ENCODE results near the gene UGT2B7. TPM values are rescaled to one million over a fixed set of nuclear protein-coding genes. Genes with fewer than 3 reads are reported as not detected.

UGT2B7 gene
- total RNA-seq, 1 experiment from 2014 or later = not detected

GRCh38 chr4:69141320-69141719, 45.0 kb downstream of the UGT2B7 start:
- H3K4me1 ChIP-seq (ENCODE audit: insufficient read depth, low read length) = no peaks in the 10 kb centered on the region
- H3K4me3 Mint-ChIP-seq = no peak overlapping the region
- no peak overlapping the region for H3K56ac ChIP-seq (ENCODE audit: insufficient read length, low read depth, low read length)
- no peaks in the 10 kb centered on the region for H4K20me1 ChIP-seq (ENCODE audit: control insufficient read depth, insufficient read depth, insufficient read length)
- H3K36me3 Mint-ChIP-seq (ENCODE audit: insufficient read depth in 1 of 3, low read depth in 3 of 3) = peaks cover 0 to 9% (median 0%) of the 10 kb centered on the region in 3 experiments; a peak in 2 of 7 replicates
- DNase-seq = no peak
- H3K9me3 Mint-ChIP-seq = no peaks in the 10 kb centered on the region
- no peak overlapping the region for H2BK120ac ChIP-seq (ENCODE audit: low read depth, low read length, poor library complexity, severe bottlenecking)
- H4K91ac ChIP-seq (ENCODE audit: insufficient read length, low read depth, low read length) = no peak overlapping the region
- no peak overlapping the region for H4K8ac ChIP-seq (replicated peaks; ENCODE audit: insufficient read length, low read depth, low read length)
- no CpG with 5 or more reads among the region's 2 CpGs for WGBS (ENCODE audit: extremely low coverage, insufficient read length, low lambda C conversion rate)
- no peak overlapping the region for H2BK15ac ChIP-seq (ENCODE audit: low read depth, low read length)
- no peaks in the 10 kb centered on the region for H3K23me2 ChIP-seq (ENCODE audit: insufficient read length, low read depth, low read length, poor library complexity, severe bottlenecking)
- no peak overlapping the region for H3K27ac ChIP-seq (ENCODE audit: insufficient read length, low read depth, low read length)
- no peak for TF ChIP-seq CTCF (conservative IDR thresholded peaks at IDR 0.05)
- no peaks in the 10 kb centered on the region for H3K27me3 Mint-ChIP-seq (ENCODE audit: low read depth)
- H3K9ac ChIP-seq (ENCODE audit: extremely low read depth, insufficient read length, low read length) = no peak overlapping the region
- H2AK5ac ChIP-seq (ENCODE audit: insufficient read length, low read length) = no peak overlapping the region
- H3K23ac ChIP-seq (ENCODE audit: insufficient read length, low read depth, low read length) = no peak overlapping the region
- no peak overlapping the region for H3K27ac Mint-ChIP-seq
- no peak overlapping the region for H2BK12ac ChIP-seq (ENCODE audit: insufficient read length, low read depth, low read length)
- no peak overlapping the region for H2AFZ ChIP-seq (ENCODE audit: low read length)
- no peak overlapping the region for H2BK20ac ChIP-seq (ENCODE audit: low read depth, low read length, poor library complexity, severe bottlenecking)
- H3K9me3 ChIP-seq (ENCODE audit: control insufficient read depth, low read depth, low read length) = no peaks in the 10 kb centered on the region
- no peak overlapping the region for H3T11ph ChIP-seq (ENCODE audit: low read length)
- no peaks in the 10 kb centered on the region for H3K79me2 ChIP-seq (ENCODE audit: insufficient read depth, low read length)
- no peaks in the 10 kb centered on the region for H3K79me1 ChIP-seq (ENCODE audit: insufficient read depth, low read depth, low read length, poor library complexity, severe bottlenecking)
- no peak overlapping the region for H3K4ac ChIP-seq (ENCODE audit: low read depth, low read length)
- no peak overlapping the region for H3K14ac ChIP-seq (ENCODE audit: insufficient read depth, low read length)
- no peaks in the 10 kb centered on the region for H3K27me3 ChIP-seq (ENCODE audit: insufficient read depth, low read length)
- H2BK5ac ChIP-seq (ENCODE audit: insufficient read length, low read length) = no peak overlapping the region
- H3K4me2 ChIP-seq (ENCODE audit: insufficient read depth, insufficient read length, low read length) = no peak overlapping the region
- no peak overlapping the region for H3K18ac ChIP-seq (ENCODE audit: insufficient read length, low read depth, low read length)
- no peak overlapping the region for H4K5ac ChIP-seq (ENCODE audit: insufficient read length, low read depth, low read length)
- peaks cover 0 to 5% of the 10 kb centered on the region in 2 experiments; a peak in 1 of 4 replicates for H3K4me1 Mint-ChIP-seq

Measured in H9 (cell line).